T-helper 2 cell treated with Interferon-gamma antibody and Interleukin-4, amounts not matched to agents 100 ng/mL and 5 ng/mL, for 36 hours (primary cell): Measurements from ENCODE around the gene CEP104. TPM values are rescaled to one million over a fixed set of nuclear protein-coding genes. Genes with fewer than 3 reads are reported as not detected.
"Not testable (repeated sequence)": the region's sequence is repeated elsewhere in the genome, so short reads cannot be mapped to it uniquely, and the experiment has no call there.

ENCODE experiments used
- intact Hi-C: fragments of 100-400 bp; cut with micrococcal nuclease; formaldehyde crosslinking; loops from one replicate; pipeline ENCODE4 v1.15.1; 2023
- total RNA-seq: library from RNA; stranded (reverse); gene quantifications from 2 replicates; pipeline ENCODE4 v1.2.3, GENCODE V29; 2022

The CEP104 gene
- total RNA-seq, 1 donor from 2014 or later, result 44.7 TPM

GRCh38 chr1:3804627-3804944, 52.4 kb downstream of the CEP104 start:
- intact Hi-C loops, result not testable (repeated sequence)

GRCh38 chr1:3803905-3804626, 52.9 kb downstream of the CEP104 start:
- intact Hi-C loops, result no loop called here

- intact Hi-C loops, result not testable (repeated sequence)
Measured at GRCh38 chr1:3800795-3801194, 56.2 kb downstream of the CEP104 start.

GRCh38 chr1:3799976-3800685, 56.9 kb downstream of the CEP104 start:
- intact Hi-C loops, result no loop called here

GRCh38 chr1:3796215-3797061, 60.6 kb downstream of the CEP104 start, which contains the start of gene LRRC47:
LRRC47 (minus strand) TSS chr1:3796498; CDS start chr1:3796476, 22 bp downstream.
- intact Hi-C loops, result loop anchor here (1.0 to 2.0 kb wide), 6 partner anchors 24 to 171 kb away; partner anchors contain the start of genes C1orf174, CEP104, DFFB and SMIM1

- intact Hi-C loops, result loop anchor here (1.0 to 2.0 kb wide), 6 partner anchors 23 to 170 kb away; partner anchors contain the start of genes C1orf174, CEP104, DFFB and SMIM1
Measured at GRCh38 chr1:3795453-3796214, 61.4 kb downstream of the CEP104 start.

GRCh38 chr1:3790952-3791351, 66.1 kb downstream of the CEP104 start:
- intact Hi-C loops, result no loop called here

- intact Hi-C loops, result no loop called here
Measured at GRCh38 chr1:3790500-3790923, 66.5 kb downstream of the CEP104 start.

- intact Hi-C loops, result no loop called here
Measured at GRCh38 chr1:3789421-3790300, 67.3 kb downstream of the CEP104 start.

- intact Hi-C loops, result no loop called here
Measured at GRCh38 chr1:3788756-3789420, 68.1 kb downstream of the CEP104 start.

GRCh38 chr1:3787745-3788605, 69.0 kb downstream of the CEP104 start:
- intact Hi-C loops, result no loop called here

GRCh38 chr1:3787349-3787715, 69.7 kb downstream of the CEP104 start:
- intact Hi-C loops, result no loop called here

- intact Hi-C loops, result no loop called here
Measured at GRCh38 chr1:3786468-3787348, 70.3 kb downstream of the CEP104 start.

- intact Hi-C loops, result no loop called here
Measured at GRCh38 chr1:3785456-3786157, 71.4 kb downstream of the CEP104 start.

GRCh38 chr1:3785045-3785444, 72.0 kb downstream of the CEP104 start:
- intact Hi-C loops, result no loop called here

- intact Hi-C loops, result no loop called here
Measured at GRCh38 chr1:3783651-3784474, 73.1 kb downstream of the CEP104 start.
